HEK293 (cell line): ENCODE results near the gene SELENOW.

ENCODE experiments used
- CTCF ChIA-PET: fragments of 350-600 bp; formaldehyde crosslinking; extraction: SDS; loops from one replicate; lab custom pipeline; 2021; ENCODE audit warnings: antibody characterized with exemption; lab: Yijun Ruan, JAX
- POLR2A ChIA-PET: fragments of 300-600 bp; formaldehyde crosslinking; extraction: SDS; loops from one replicate; lab custom pipeline; 2020; ENCODE audit warnings: antibody characterized with exemption, inconsistent platforms; lab: Yijun Ruan, JAX
- H3K27ac ChIP-seq: fragments of 200-500 bp; sonication (Bioruptor generic); 2 replicates; pipeline ENCODE4 v1.5.1; 2014; ENCODE audit warnings: low read depth, low read length, control low read depth, inconsistent platforms; ENCODE audit errors: extremely low read depth
- H3K36me3 ChIP-seq, 2 experiments: fragments of 200-500 bp in 1 of 2; sonication (Bioruptor generic) in 1 of 2; 1 replicate in 1 of 2; 2 replicates in 1 of 2; pipeline ENCODE4 v1.5.1; 2014 to 2017; ENCODE audit warnings: inconsistent platforms in 2 of 2, low read length in 2 of 2; ENCODE audit not compliant: control insufficient read depth in 2 of 2, insufficient read depth in 1 of 2
- H3K4me1 ChIP-seq: fragments of 200-500 bp; sonication (Bioruptor generic); 2 replicates; pipeline ENCODE4 v1.5.1; 2014; ENCODE audit warnings: mild to moderate bottlenecking, low read length, inconsistent platforms; ENCODE audit not compliant: control insufficient read depth, insufficient read depth
- H3K4me3 ChIP-seq: 2 replicates; pipeline ENCODE4 v1.5.1; 2011; ENCODE audit warnings: low read depth, mild to moderate bottlenecking, control low read depth, low read length, moderate library complexity
- H3K9me3 ChIP-seq: fragments of 200-500 bp; sonication (Bioruptor generic); 2 replicates; pipeline ENCODE4 v1.5.1; 2014; ENCODE audit warnings: low read depth, low read length, inconsistent platforms; ENCODE audit not compliant: control insufficient read depth, insufficient read depth
- KLF16 ChIP-seq: fragments of 450-650 bp; formaldehyde crosslinking; IDR thresholded peaks from 2 replicates; pipeline ENCODE4 v1.5.1; 2017; ENCODE audit warnings: missing biosample characterization, missing genetic modification characterization
- ZBTB20 ChIP-seq: fragments of 450-650 bp; formaldehyde crosslinking; IDR thresholded peaks from 2 replicates; pipeline ENCODE4 v1.5.1; 2016; ENCODE audit warnings: missing biosample characterization, missing genetic modification characterization
- ZNF132 ChIP-seq: fragments of 450-650 bp; formaldehyde crosslinking; IDR thresholded peaks from 2 replicates; pipeline ENCODE4 v1.5.1; 2017; ENCODE audit warnings: missing biosample characterization, missing genetic modification characterization, borderline replicate concordance
- ZNF148 ChIP-seq: fragments of 450-650 bp; formaldehyde crosslinking; IDR thresholded peaks from 2 replicates; pipeline ENCODE4 v1.5.0; 2017; ENCODE audit warnings: missing biosample characterization, missing genetic modification characterization, borderline replicate concordance
- ZNF2 ChIP-seq: fragments of 450-650 bp; formaldehyde crosslinking; IDR thresholded peaks from 2 replicates; pipeline ENCODE4 v1.5.1; 2016; ENCODE audit warnings: missing biosample characterization, missing genetic modification characterization
- ZNF426 ChIP-seq: fragments of 450-650 bp; formaldehyde crosslinking; IDR thresholded peaks from 2 replicates; pipeline ENCODE4 v1.5.1; 2017; ENCODE audit warnings: missing biosample characterization, missing genetic modification characterization, mild to moderate bottlenecking, inconsistent platforms, moderate library complexity
- ZNF558 ChIP-seq: fragments of 450-650 bp; formaldehyde crosslinking; IDR thresholded peaks from 2 replicates; pipeline ENCODE4 v1.5.1; 2016; ENCODE audit warnings: missing biosample characterization, missing genetic modification characterization
- ZNF660 ChIP-seq: fragments of 450-650 bp; IDR thresholded peaks from 2 replicates; pipeline ENCODE4 v1.5.1; 2018; ENCODE audit warnings: missing biosample characterization, mild to moderate bottlenecking, missing genetic modification characterization
- ZNF677 ChIP-seq: fragments of 450-650 bp; IDR thresholded peaks from 2 replicates; pipeline ENCODE4 v1.5.0; 2018; ENCODE audit warnings: missing biosample characterization, mild to moderate bottlenecking, missing genetic modification characterization, moderate library complexity
- TF ChIP-seq, protein P1 (sequence below): fragments of 450-650 bp; formaldehyde crosslinking; IDR thresholded peaks from 2 replicates; pipeline ENCODE4 v1.5.1; 2016; ENCODE audit warnings: missing biosample characterization, missing genetic modification characterization
- TF ChIP-seq, protein P2 (sequence below): fragments of 450-650 bp; formaldehyde crosslinking; IDR thresholded peaks from 2 replicates; pipeline ENCODE4 v1.5.1; 2017; ENCODE audit warnings: missing biosample characterization, missing genetic modification characterization
- TF ChIP-seq, protein P3 (sequence below): fragments of 450-650 bp; formaldehyde crosslinking; IDR thresholded peaks from 2 replicates; pipeline ENCODE4 v1.5.1; 2016; ENCODE audit warnings: missing biosample characterization, missing genetic modification characterization, borderline replicate concordance
- TF ChIP-seq, protein P4 (sequence below): fragments of 450-650 bp; formaldehyde crosslinking; IDR thresholded peaks from 2 replicates; pipeline ENCODE4 v1.5.1; 2016; ENCODE audit warnings: missing biosample characterization, missing genetic modification characterization

The SELENOW gene

GRCh38 chr19:47757617-47758442, 20.7 kb upstream of the SELENOW start:
- peaks cover 28 to 62% of the 10 kb centered on the region in 2 experiments for H3K36me3 ChIP-seq
- H3K9me3 ChIP-seq = no peaks in the 10 kb centered on the region
- no peak for TF ChIP-seq ZBTB20 (tag by site-specific recombination)
- no peak for TF ChIP-seq ZNF677 (tag by site-specific recombination)
- no peak for TF ChIP-seq ZNF660 (tag by site-specific recombination)
- TF ChIP-seq ZNF132 = no peak
- TF ChIP-seq ZNF2 = no peak
- TF ChIP-seq, protein P1, sequence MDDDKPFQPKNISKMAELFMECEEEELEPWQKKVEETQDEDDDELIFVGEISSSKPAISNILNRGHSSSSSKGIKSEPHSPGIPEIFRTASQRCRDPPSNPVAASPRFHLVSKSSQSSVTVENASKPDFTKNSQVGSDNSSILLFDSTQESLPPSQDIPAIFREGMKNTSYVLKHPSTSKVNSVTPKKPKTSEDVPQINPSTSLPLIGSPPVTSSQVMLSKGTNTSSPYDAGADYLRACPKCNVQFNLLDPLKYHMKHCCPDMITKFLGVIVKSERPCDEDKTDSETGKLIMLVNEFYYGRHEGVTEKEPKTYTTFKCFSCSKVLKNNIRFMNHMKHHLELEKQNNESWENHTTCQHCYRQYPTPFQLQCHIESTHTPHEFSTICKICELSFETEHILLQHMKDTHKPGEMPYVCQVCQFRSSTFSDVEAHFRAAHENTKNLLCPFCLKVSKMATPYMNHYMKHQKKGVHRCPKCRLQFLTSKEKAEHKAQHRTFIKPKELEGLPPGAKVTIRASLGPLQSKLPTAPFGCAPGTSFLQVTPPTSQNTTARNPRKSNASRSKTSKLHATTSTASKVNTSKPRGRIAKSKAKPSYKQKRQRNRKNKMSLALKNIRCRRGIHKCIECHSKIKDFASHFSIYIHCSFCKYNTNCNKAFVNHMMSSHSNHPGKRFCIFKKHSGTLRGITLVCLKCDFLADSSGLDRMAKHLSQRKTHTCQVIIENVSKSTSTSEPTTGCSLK (tag by site-specific recombination) = no peak
- TF ChIP-seq ZNF558 (tag by site-specific recombination) = no peak
- ChIA-PET CTCF (interaction anchor here (1.6 to 2.1 kb wide), 2 partner anchors 8 to 31 kb away, joined by 4 to 11 read pairs; no protein-coding TSS in a partner anchor), POLR2A (interaction anchor here (0.5 to 1.3 kb wide), 3 partner anchors 8 to 50 kb away, joined by 3 to 4 read pairs (median 3); partner anchors contain the start of gene NOP53)
- no peaks in the 10 kb centered on the region for H3K4me1 ChIP-seq
- no peak overlapping the region for H3K27ac ChIP-seq
- H3K4me3 ChIP-seq = no peak overlapping the region

- H3K4me3 ChIP-seq = no peak overlapping the region
- no peak for TF ChIP-seq ZNF426 (tag by site-specific recombination)
- TF ChIP-seq, protein P2, sequence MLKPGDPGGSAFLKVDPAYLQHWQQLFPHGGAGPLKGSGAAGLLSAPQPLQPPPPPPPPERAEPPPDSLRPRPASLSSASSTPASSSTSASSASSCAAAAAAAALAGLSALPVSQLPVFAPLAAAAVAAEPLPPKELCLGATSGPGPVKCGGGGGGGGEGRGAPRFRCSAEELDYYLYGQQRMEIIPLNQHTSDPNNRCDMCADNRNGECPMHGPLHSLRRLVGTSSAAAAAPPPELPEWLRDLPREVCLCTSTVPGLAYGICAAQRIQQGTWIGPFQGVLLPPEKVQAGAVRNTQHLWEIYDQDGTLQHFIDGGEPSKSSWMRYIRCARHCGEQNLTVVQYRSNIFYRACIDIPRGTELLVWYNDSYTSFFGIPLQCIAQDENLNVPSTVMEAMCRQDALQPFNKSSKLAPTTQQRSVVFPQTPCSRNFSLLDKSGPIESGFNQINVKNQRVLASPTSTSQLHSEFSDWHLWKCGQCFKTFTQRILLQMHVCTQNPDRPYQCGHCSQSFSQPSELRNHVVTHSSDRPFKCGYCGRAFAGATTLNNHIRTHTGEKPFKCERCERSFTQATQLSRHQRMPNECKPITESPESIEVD (tag by site-specific recombination) = no peak
Observed at GRCh38 chr19:47758443-47758804, 20.1 kb upstream of the SELENOW start.

DNA sequence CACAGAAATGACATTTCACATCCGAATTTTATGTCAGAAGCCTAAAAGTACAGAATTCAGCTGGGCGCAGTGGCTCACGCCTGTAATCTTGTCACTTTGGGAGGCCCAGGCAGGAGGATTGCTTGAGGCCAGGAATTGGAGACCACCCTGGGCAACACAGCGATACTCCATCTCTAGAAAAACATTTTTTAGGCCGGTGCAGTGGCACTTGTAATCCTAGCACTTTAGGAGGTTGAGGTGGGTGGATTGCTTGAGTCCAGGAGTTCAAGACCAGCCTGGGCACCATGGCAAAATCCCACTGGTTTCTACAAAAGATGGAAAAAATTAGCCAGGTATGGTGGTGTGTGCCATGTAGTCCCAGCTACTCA, 17.9 kb upstream of the SELENOW start:
- H3K36me3 ChIP-seq = peaks cover 18 to 36% of the 10 kb centered on the region in 2 experiments
- no peak overlapping the region for H3K27ac ChIP-seq
- POLR2A ChIA-PET = interaction anchor here (0.7 kb wide), 1 partner anchor 13 kb away, joined by 4 read pairs; no protein-coding TSS in a partner anchor
- TF ChIP-seq, protein P3, sequence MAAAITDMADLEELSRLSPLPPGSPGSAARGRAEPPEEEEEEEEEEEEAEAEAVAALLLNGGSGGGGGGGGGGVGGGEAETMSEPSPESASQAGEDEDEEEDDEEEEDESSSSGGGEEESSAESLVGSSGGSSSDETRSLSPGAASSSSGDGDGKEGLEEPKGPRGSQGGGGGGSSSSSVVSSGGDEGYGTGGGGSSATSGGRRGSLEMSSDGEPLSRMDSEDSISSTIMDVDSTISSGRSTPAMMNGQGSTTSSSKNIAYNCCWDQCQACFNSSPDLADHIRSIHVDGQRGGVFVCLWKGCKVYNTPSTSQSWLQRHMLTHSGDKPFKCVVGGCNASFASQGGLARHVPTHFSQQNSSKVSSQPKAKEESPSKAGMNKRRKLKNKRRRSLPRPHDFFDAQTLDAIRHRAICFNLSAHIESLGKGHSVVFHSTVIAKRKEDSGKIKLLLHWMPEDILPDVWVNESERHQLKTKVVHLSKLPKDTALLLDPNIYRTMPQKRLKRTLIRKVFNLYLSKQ (tag by site-specific recombination) = no peak
- no peak for TF ChIP-seq KLF16
- TF ChIP-seq, protein P4, sequence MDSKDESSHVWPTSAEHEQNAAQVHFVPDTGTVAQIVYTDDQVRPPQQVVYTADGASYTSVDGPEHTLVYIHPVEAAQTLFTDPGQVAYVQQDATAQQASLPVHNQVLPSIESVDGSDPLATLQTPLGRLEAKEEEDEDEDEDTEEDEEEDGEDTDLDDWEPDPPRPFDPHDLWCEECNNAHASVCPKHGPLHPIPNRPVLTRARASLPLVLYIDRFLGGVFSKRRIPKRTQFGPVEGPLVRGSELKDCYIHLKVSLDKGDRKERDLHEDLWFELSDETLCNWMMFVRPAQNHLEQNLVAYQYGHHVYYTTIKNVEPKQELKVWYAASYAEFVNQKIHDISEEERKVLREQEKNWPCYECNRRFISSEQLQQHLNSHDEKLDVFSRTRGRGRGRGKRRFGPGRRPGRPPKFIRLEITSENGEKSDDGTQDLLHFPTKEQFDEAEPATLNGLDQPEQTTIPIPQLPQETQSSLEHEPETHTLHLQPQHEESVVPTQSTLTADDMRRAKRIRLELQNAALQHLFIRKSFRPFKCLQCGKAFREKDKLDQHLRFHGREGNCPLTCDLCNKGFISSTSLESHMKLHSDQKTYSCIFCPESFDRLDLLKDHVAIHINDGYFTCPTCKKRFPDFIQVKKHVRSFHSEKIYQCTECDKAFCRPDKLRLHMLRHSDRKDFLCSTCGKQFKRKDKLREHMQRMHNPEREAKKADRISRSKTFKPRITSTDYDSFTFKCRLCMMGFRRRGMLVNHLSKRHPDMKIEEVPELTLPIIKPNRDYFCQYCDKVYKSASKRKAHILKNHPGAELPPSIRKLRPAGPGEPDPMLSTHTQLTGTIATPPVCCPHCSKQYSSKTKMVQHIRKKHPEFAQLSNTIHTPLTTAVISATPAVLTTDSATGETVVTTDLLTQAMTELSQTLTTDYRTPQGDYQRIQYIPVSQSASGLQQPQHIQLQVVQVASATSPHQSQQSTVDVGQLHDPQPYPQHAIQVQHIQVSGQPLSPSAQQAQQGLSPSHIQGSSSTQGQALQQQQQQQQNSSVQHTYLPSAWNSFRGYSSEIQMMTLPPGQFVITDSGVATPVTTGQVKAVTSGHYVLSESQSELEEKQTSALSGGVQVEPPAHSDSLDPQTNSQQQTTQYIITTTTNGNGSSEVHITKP (tag by site-specific recombination) = no peak
- TF ChIP-seq ZNF148 (tag by site-specific recombination) = no peak
- no peak overlapping the region for H3K4me3 ChIP-seq
- H3K4me1 ChIP-seq = no peaks in the 10 kb centered on the region
- CTCF ChIA-PET = interaction anchor here (0.9 to 8.2 kb wide), 2 partner anchors 29 to 359 kb away, joined by 3 to 197 read pairs; no protein-coding TSS in a partner anchor
- no peaks in the 10 kb centered on the region for H3K9me3 ChIP-seq

More at GRCh38 chr19:47758443-47758804, 20.1 kb upstream of the SELENOW start:
- H3K4me1 ChIP-seq = no peaks in the 10 kb centered on the region
- ChIA-PET POLR2A (interaction anchor here (1.0 to 1.5 kb wide), 2 partner anchors 8 to 13 kb away, joined by 4 to 7 read pairs; partner anchors contain the start of gene NOP53), CTCF (interaction anchor here (1.0 to 2.1 kb wide), 5 partner anchors 8 to 105 kb away, joined by 3 to 11 read pairs (median 4); no protein-coding TSS in a partner anchor)
- peaks cover 23 to 56% of the 10 kb centered on the region in 2 experiments for H3K36me3 ChIP-seq
- H3K27ac ChIP-seq = no peak overlapping the region
- H3K9me3 ChIP-seq = no peaks in the 10 kb centered on the region
